ENCODE results near the gene TMEM63B. TPM values are rescaled to one million over a fixed set of nuclear protein-coding genes. Genes with fewer than 3 reads are reported as not detected.
A peak's percentile ranks its signal among the peaks of the same experiment; 100 is the strongest.

The TMEM63B gene
- polyA plus RNA-seq, 2 of the 4 experiments (the other 2 are of a cell fraction) = 21.6 to 24.0 TPM

DNA sequence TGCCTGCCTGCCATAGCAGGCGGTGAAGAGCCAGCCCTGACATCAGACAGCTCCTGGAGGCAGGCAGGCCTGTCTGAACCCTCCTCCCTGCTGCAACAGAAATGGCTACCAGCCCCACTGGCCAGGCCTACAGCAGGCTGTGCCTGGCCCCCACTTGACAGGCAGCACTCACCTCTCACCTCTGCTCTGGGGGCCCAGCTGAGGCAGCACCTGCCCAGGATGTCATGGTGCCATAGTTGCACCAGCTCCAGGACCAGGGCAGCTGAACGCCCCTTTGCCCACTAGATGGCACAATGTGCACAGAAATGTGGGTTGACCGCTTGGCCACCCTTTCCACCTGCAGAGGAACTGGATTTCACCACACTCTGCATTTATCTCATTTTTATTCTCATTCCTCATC lies 30.7 kb upstream of the TMEM63B start:
- Histone ChIP-seq H3K4me2 (no peak overlapping the region), H3K27ac (no peak overlapping the region), H3K9me3 (no peaks in the 10 kb centered on the region), H3K4me3 (no peak overlapping the region), H3K4me1 (no peaks in the 10 kb centered on the region)
- ChIA-PET POLR2A (interaction anchor here (0.6 to 0.8 kb wide), 2 partner anchors 33 to 160 kb away, joined by 3 to 4 read pairs; no protein-coding TSS in a partner anchor), CTCF (interaction anchor here (0.6 to 4.0 kb wide), 32 partner anchors 9 to 412 kb away, joined by 3 to 19 read pairs (median 4); partner anchors contain the start of gene AARS2)
- FAIRE-seq (no peak), ATAC-seq (peak; percentile 85 to 90), DNase-seq (ENCODE audit: low read depth in 1 of 2, low spot score in 1 of 2) (peak; percentile 58 to 76)
- no peak for TF ChIP-seq ZC3H11A (IDR thresholded peaks at IDR 0.05)
- TF ChIP-seq, protein P1, sequence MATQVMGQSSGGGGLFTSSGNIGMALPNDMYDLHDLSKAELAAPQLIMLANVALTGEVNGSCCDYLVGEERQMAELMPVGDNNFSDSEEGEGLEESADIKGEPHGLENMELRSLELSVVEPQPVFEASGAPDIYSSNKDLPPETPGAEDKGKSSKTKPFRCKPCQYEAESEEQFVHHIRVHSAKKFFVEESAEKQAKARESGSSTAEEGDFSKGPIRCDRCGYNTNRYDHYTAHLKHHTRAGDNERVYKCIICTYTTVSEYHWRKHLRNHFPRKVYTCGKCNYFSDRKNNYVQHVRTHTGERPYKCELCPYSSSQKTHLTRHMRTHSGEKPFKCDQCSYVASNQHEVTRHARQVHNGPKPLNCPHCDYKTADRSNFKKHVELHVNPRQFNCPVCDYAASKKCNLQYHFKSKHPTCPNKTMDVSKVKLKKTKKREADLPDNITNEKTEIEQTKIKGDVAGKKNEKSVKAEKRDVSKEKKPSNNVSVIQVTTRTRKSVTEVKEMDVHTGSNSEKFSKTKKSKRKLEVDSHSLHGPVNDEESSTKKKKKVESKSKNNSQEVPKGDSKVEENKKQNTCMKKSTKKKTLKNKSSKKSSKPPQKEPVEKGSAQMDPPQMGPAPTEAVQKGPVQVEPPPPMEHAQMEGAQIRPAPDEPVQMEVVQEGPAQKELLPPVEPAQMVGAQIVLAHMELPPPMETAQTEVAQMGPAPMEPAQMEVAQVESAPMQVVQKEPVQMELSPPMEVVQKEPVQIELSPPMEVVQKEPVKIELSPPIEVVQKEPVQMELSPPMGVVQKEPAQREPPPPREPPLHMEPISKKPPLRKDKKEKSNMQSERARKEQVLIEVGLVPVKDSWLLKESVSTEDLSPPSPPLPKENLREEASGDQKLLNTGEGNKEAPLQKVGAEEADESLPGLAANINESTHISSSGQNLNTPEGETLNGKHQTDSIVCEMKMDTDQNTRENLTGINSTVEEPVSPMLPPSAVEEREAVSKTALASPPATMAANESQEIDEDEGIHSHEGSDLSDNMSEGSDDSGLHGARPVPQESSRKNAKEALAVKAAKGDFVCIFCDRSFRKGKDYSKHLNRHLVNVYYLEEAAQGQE (IDR thresholded peaks at IDR 0.05) = no peak
- no peak for TF ChIP-seq HDAC2 (IDR thresholded peaks at IDR 0.05)
- TF ChIP-seq, protein P2, sequence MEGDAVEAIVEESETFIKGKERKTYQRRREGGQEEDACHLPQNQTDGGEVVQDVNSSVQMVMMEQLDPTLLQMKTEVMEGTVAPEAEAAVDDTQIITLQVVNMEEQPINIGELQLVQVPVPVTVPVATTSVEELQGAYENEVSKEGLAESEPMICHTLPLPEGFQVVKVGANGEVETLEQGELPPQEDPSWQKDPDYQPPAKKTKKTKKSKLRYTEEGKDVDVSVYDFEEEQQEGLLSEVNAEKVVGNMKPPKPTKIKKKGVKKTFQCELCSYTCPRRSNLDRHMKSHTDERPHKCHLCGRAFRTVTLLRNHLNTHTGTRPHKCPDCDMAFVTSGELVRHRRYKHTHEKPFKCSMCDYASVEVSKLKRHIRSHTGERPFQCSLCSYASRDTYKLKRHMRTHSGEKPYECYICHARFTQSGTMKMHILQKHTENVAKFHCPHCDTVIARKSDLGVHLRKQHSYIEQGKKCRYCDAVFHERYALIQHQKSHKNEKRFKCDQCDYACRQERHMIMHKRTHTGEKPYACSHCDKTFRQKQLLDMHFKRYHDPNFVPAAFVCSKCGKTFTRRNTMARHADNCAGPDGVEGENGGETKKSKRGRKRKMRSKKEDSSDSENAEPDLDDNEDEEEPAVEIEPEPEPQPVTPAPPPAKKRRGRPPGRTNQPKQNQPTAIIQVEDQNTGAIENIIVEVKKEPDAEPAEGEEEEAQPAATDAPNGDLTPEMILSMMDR (IDR thresholded peaks at IDR 0.05) = peak; percentile 62
- no peak for TF ChIP-seq GATA3 (IDR thresholded peaks at IDR 0.05; ENCODE audit: borderline replicate concordance)
- peak; percentile 46 for TF ChIP-seq SMC3 (IDR thresholded peaks at IDR 0.05)
- TF ChIP-seq, protein P3, sequence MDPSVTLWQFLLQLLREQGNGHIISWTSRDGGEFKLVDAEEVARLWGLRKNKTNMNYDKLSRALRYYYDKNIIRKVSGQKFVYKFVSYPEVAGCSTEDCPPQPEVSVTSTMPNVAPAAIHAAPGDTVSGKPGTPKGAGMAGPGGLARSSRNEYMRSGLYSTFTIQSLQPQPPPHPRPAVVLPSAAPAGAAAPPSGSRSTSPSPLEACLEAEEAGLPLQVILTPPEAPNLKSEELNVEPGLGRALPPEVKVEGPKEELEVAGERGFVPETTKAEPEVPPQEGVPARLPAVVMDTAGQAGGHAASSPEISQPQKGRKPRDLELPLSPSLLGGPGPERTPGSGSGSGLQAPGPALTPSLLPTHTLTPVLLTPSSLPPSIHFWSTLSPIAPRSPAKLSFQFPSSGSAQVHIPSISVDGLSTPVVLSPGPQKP (IDR thresholded peaks at IDR 0.05; ENCODE audit: low read depth, low read length) = no peak
- no peak for TF ChIP-seq HOXB13 (CRISPR knock-in tag; IDR thresholded peaks at IDR 0.05; ENCODE audit: low read depth)
- TF ChIP-seq MYC (IDR thresholded peaks at IDR 0.05; ENCODE audit: borderline replicate concordance, low read length) = no peak
- TF ChIP-seq ZSCAN20 (CRISPR knock-in tag; IDR thresholded peaks at IDR 0.05) = no peak
- TF ChIP-seq ZFP36 (IDR thresholded peaks at IDR 0.05; ENCODE audit: borderline replicate concordance, partially characterized antibody) = no peak
- no peak for TF ChIP-seq KDM1A (IDR thresholded peaks at IDR 0.05; ENCODE audit: low read depth)
- no peak for TF ChIP-seq SREBF2 (IDR thresholded peaks at IDR 0.05)
- TF ChIP-seq HOXA7 (CRISPR knock-in tag; IDR thresholded peaks at IDR 0.05) = no peak
- TF ChIP-seq EP300 (IDR thresholded peaks at IDR 0.05) = no peak
- TF ChIP-seq HOXB5 (CRISPR knock-in tag; IDR thresholded peaks at IDR 0.05) = no peak
- TF ChIP-seq MAFK (IDR thresholded peaks at IDR 0.05; ENCODE audit: partially characterized antibody) = no peak
- TF ChIP-seq RAD21 (conservative IDR thresholded peaks at IDR 0.05 in 1 of 2, IDR thresholded peaks at IDR 0.05 in 1 of 2) = peak; percentile 77 to 87
- 35% methylated on average over 3 of the region's 3 CpGs for WGBS (ENCODE audit: missing lambda C conversion rate)

DNA sequence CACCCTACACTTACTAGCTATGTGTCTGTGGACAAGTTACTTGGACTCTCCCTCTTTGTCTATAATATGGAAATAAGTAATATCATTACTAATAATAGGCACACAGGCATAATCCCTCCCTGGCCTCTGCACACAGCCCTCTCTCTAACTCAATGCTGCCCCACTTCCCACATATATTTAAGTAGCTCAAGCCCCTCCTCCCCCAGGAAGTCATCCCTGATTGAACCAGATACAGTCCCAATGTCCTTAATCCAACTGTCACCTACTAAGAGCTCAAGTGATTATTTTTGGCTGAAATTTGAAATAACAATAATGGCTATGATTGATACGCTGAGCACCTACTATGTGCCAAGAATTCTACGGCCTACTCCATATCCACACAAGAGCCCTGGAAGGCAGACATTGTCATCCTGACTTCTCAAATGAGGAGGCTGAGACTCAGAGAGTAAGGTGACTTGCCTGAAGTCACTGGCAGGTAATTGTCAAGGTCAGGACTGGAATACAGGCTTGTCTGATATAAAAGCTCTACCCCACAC lies 29.5 kb upstream of the TMEM63B start:
- Histone ChIP-seq H3K27ac (no peak overlapping the region), H3K4me3 (no peak overlapping the region), H3K4me2 (no peak overlapping the region), H3K9me3 (no peaks in the 10 kb centered on the region), H3K4me1 (no peaks in the 10 kb centered on the region)
- ATAC-seq = no peak
- no peak for DNase-seq (ENCODE audit: low read depth in 1 of 2, low spot score in 1 of 2)
- POLR2A ChIA-PET = no interaction called here
- WGBS (ENCODE audit: missing lambda C conversion rate) = 63% methylated on average over 2 of the region's 2 CpGs
- CTCF ChIA-PET = interaction anchor here (0.6 to 3.0 kb wide), 14 partner anchors 9 to 241 kb away, joined by 3 to 13 read pairs (median 4); no protein-coding TSS in a partner anchor
- no peak for FAIRE-seq
- no peak for TF ChIP-seq HDAC2 (IDR thresholded peaks at IDR 0.05)
- no peak for TF ChIP-seq HES2 (IDR thresholded peaks at IDR 0.05)
- no peak for TF ChIP-seq JUNB (IDR thresholded peaks at IDR 0.05)
- TF ChIP-seq FOSB (CRISPR knock-in tag; IDR thresholded peaks at IDR 0.05) = no peak
- no peak for TF ChIP-seq NR3C1 (IDR thresholded peaks at IDR 0.05)
- TF ChIP-seq MAZ (IDR thresholded peaks at IDR 0.05; ENCODE audit: borderline replicate concordance, low read depth, low read length) = no peak
- TF ChIP-seq CHD2 (IDR thresholded peaks at IDR 0.05; ENCODE audit: low read length, partially characterized antibody) = no peak
- no peak for TF ChIP-seq HOXB13 (CRISPR knock-in tag; IDR thresholded peaks at IDR 0.05; ENCODE audit: low read depth)
- TF ChIP-seq, protein P4, sequence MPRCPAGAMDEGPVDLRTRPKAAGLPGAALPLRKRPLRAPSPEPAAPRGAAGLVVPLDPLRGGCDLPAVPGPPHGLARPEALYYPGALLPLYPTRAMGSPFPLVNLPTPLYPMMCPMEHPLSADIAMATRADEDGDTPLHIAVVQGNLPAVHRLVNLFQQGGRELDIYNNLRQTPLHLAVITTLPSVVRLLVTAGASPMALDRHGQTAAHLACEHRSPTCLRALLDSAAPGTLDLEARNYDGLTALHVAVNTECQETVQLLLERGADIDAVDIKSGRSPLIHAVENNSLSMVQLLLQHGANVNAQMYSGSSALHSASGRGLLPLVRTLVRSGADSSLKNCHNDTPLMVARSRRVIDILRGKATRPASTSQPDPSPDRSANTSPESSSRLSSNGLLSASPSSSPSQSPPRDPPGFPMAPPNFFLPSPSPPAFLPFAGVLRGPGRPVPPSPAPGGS (IDR thresholded peaks at IDR 0.05) = no peak
- TF ChIP-seq GATA3 (IDR thresholded peaks at IDR 0.05; ENCODE audit: borderline replicate concordance) = no peak
- no peak for TF ChIP-seq POLR2AphosphoS2 (conservative IDR thresholded peaks at IDR 0.05; ENCODE audit: low read length)
- no peak for TF ChIP-seq ESRRA (IDR thresholded peaks at IDR 0.05; ENCODE audit: borderline replicate concordance, low read length)
- TF ChIP-seq ZC3H11A (IDR thresholded peaks at IDR 0.05) = no peak
- no peak for TF ChIP-seq NFE2L2 (conservative IDR thresholded peaks at IDR 0.05; ENCODE audit: low read length)
